Islet precursor cell (in vitro differentiated cells): ENCODE results near the gene DLX3.
A peak's percentile ranks its signal among the peaks of the same experiment; 100 is the strongest.

ENCODE experiments used
- DNase-seq: peaks from one replicate; pipeline ENCODE4 v3.0.0-alpha.2; 2018

DLX3 gene

GRCh38 chr17:50022463-50023130 lies 27.6 kb upstream of the DLX3 start:
- DNase-seq, result peak; percentile 53

DNA sequence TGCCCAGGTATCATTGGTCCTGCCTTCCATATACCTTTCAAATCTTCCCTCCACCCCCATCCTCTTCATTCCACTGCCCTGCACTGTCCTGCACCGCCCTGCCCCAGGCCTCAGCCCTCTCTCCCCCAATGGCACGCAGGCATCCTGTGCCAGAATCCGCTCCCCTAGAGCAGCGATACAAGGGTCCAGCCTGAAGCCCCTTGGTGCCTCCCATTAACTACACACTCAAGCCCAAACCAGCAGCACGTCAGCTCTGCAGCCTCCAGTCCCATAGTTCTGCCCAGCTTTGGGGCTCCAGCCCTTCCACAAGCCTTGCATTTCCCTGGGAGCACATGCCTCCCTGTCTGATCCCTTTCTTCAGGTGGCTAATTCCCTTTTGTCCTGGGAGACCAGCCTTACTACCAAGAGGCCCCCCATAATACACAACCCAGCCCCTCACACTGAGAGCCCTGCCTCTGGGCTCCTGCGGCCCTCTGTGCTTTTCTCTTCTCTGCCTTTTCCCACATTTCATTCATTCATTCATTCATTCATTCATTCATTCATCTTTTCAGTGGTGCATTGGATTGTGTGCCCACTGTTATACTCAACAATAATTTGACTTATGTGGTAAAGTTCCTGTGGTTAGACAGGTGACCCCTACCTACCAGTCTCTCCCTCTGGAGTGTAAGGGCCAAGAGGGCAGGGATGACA lies 26.8 kb upstream of the DLX3 start:
- peak; percentile 48 for DNase-seq

GRCh38 chr17:50020841-50021599 lies 26.0 kb upstream of the DLX3 start:
- DNase-seq, result peak; percentile 49

DNA sequence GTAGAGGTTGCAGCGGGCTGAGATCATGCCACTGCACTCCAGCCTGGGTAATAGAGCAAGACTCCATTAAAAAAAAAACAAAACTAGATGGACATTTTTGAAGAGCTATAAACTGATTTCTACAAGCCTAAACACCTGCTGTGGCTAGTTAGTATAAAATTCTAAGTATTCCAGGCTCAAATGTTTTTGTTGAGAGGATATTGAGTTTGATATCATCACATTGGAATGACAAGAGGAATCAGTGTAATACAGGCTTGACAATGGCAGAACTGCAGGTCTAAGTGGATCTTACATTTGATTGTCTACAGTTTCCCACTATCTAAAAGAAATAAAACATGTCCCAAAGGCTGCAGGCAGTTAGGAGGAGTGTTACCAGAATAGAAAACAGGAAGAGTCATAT lies 23.9 kb upstream of the DLX3 start:
- no peak for DNase-seq

DNA sequence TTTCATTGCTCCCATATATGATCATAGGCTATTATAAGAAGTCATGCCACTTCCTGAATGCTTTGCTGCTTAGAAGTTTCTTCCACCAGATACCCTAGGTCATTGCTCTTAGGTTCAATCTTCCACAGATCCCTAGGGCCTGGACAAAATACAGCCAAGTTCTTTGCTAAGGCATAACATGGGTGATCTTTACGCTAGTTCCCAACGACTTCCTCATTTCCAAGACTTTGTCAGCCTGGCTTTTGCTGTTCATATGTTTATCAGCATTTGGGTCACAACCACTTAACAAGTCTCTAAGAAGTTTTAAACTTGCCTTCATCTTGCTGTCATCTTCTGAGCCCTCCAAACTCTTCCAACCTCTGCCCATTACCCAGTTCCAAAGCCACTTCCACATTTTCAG lies 20.1 kb upstream of the DLX3 start:
- DNase-seq, result peak; percentile 22

GRCh38 chr17:50014471-50015088 lies 19.6 kb upstream of the DLX3 start:
- DNase-seq, result peak; percentile 39

- peak; percentile 3 for DNase-seq
These were observed 18.1 kb upstream of the DLX3 start for GRCh38 chr17:50013079-50013478.

DNA sequence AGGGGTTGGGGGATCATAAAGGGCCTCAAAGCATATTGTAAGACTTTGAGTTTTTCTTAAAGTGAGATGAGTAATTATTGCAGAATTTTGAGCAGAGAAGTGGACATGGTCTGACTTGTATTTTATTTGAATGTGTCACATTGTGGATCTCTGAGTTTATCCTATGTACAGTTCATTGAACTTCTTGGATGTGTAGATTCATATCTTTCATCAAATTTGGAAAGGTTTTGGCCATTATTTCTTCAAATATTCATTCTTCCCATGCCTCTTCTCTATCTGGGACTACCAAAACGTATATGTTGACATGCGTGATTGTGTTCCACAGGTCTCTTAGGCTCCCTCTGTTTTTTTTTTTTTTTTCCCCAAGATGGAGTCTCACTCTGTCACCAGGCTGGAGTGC lies 14.3 kb upstream of the DLX3 start:
- DNase-seq, result no peak

GRCh38 chr17:50003911-50004310 lies 8.9 kb upstream of the DLX3 start:
- DNase-seq, result no peak

- DNase-seq, result no peak
These were observed 4.0 kb upstream of the DLX3 start for GRCh38 chr17:49998836-49999511.

- DNase-seq, result peak; percentile 96
These were observed 3.0 kb upstream of the DLX3 start for GRCh38 chr17:49997773-49998703.

- peak; percentile 60 for DNase-seq
These were observed 2.3 kb upstream of the DLX3 start for GRCh38 chr17:49997301-49997650.

DNA sequence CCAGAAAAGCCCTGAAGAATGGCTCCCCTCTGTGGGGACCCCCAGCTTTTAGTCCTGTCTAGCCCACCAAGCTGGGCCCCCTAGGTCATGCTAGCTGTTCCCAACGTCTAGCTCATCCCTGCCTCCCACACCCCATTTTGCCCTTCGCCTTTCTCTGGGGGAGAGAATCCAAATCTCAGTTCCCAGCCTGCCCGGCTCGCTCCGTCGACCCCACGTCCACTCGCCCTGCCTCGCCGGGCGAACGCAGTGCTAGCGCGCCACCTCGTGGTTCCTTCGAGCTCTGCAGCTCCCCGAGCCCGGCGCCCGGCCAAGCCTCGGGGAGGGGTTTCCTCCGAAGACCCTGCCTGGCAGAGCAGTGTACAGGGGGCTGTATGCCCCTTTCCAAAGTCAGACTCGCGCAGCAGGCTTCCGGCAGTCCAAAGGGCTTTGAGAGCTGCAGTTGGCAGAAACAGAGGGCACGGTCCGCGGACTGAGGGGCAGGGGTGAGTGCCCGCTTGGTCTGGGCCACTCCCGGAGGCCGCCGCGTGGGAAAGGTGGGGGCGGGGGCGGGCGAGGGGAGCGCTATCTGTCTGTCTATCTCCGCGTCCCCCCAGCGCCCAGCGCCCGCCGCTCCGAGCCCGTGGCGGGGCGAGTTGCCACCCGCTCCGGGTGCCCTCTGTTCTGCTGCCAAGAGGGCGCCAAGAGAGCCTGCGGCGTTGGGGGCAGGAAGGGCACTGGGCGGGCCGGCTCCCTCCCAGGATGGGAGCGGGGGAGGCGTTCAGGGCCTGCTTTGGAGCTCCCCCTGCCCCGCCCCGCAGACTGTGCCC lies 1.7 kb upstream of the DLX3 start:
- DNase-seq, result peak; percentile 84

DNA sequence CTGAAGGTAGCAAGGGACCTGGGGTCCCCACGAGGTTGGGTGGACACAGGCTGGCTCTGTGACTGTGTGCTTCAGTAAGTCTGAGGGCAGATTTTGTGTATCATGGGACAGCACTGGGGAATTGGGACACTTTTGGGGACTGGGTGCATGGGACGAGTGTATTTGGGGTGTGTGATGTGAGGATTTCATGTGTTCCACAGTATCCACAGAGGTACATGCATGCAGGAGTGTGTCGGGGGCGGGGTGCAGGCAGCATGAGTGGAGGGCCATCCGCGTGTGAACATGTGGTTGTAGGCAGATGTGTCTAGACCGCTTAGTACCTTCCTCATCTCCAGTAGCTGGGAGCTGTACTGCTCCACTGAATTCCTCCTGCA lies 1.1 kb upstream of the DLX3 start:
- no peak for DNase-seq

DNA sequence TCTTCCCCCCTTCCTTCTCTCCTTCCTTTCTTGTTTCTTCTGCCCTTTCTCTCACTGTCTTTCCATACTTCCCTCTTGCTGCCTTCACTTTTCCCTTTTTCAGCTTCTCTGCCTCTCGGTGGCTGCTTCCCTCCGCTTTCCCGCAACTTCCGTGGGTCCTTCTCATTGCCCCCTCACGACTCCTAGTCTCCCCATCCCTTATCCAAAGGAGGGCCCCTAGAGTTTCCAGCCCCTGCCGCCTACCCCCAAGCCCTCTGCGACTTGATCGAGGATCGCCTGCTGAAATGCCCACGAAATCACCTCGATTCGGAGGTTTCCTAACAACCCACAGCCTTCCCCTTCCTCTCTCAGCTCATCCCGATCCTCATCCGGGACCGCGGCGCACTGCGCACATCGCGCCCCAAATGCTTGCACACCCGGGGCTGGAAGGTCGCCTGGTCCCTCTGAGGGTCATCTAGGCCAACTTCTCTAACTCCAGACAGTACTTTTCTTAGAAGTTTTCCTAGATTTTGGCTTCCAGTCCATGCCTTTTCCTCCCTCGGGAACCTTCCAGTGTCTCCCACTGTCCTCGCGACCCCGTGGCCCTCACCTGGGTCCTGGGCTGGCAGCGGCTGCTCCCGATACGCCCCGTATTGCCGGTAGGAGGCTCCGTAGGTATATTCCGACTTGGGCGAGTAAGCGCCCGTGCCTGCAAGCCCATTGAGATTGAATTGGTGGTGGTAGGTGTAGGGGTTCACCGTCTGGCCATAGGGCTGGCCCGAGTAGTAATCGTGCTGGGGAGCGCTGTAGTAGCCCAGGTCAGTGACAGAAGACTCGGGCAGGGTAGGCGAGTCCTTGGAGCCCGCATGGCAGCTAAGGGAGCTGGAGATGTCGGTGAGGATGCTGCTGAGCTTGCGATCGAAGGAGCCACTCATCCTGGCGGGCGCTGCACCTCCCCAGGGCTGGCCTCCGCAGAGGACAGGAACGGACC lies 654 bp downstream of the DLX3 start:
- DNase-seq, result peak; percentile 85

GRCh38 chr17:49993423-49994060 lies 1.5 kb downstream of the DLX3 start:
- peak; percentile 85 for DNase-seq

- DNase-seq, result no peak
These were observed 2.0 kb downstream of the DLX3 start for GRCh38 chr17:49992933-49993422.

DNA sequence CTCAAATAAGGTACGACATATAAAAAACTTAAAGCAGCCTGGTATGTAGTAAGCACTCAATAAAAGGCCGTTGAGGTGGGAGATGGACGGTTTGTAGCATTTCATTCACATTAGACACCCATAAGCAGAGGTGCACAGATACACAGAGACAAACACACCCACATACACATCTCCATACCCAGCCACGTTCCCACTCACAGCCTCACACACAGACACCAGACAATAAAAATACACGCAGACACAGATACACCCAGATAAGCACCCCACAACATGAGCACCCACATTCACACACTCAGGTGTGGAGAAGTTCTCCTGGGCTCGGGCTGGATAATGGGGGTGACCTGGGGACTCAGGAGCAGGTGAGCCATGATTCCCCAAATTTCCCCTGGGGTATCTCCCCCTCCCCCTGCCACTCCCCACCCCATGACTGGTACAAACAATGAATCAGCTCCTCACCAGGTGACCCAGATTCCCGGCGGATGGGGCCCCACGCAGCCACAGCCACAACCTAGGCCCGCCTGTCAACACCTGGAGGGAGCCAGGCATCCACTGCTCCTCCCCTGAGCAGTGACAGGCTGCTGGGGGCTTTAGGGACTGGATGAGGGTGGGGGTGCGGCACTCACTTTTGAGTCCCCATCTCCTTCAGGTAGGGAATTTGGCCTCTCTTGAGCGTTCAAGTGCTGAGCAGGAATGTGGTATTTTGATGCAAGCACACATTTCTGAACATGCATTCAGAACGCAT lies 2.7 kb downstream of the DLX3 start:
- DNase-seq, result no peak
